Lung (tissue), 12 donors: ENCODE measurements around the gene DZIP3. TPM values are rescaled to one million over a fixed set of nuclear protein-coding genes. Genes with fewer than 3 reads are reported as not detected.
A peak's percentile ranks its signal among the peaks of the same experiment; 100 is the strongest.

Source experiments
- ATAC-seq: fragments of 200-7000 bp; cut with Tn5 transposase; one replicate; pipeline ENCODE4 v1.9.1; 2020; ENCODE audit warnings: moderate number of reproducible peaks; ENCODE audit not compliant: insufficient read depth, low FRiP score
- DNase-seq, 3 donors: peaks; one replicate each; pipeline ENCODE4 v3.0.0-alpha.2; 2013 to 2017
- H3K27ac ChIP-seq, 2 donors: one replicate each; pipeline ENCODE4 v1.5.1; 2013; ENCODE audit warnings: mild to moderate bottlenecking in 2 of 2, moderate library complexity in 2 of 2, control low read depth in 1 of 2, inconsistent platforms in 1 of 2, low read depth in 1 of 2, low read length in 1 of 2
- H3K27me3 ChIP-seq, 3 donors: one replicate each; pipeline ENCODE4 v1.5.1; 2013; ENCODE audit warnings: low read length in 2 of 3; ENCODE audit not compliant: control insufficient read depth in 3 of 3, insufficient read depth in 3 of 3
- H3K36me3 ChIP-seq, 4 donors: one replicate each; pipeline ENCODE4 v1.5.1; 2013; ENCODE audit warnings: low read length in 4 of 4, mild to moderate bottlenecking in 1 of 4, moderate library complexity in 1 of 4; ENCODE audit not compliant: control insufficient read depth in 4 of 4, insufficient read depth in 4 of 4
- H3K4me1 ChIP-seq, 5 donors: one replicate each; pipeline ENCODE4 v1.5.1; 2013; ENCODE audit warnings: low read length in 5 of 5, mild to moderate bottlenecking in 2 of 5, moderate library complexity in 1 of 5; ENCODE audit not compliant: control insufficient read depth in 5 of 5, insufficient read depth in 5 of 5
- H3K4me3 ChIP-seq: one replicate; pipeline ENCODE4 v1.5.1; 2013; ENCODE audit warnings: mild to moderate bottlenecking, control low read depth, moderate library complexity
- H3K9ac ChIP-seq, 2 donors: one replicate each; pipeline ENCODE4 v1.5.1; 2013; ENCODE audit warnings: low read length in 2 of 2, control low read depth in 1 of 2; ENCODE audit not compliant: insufficient read depth in 1 of 2
- H3K9me3 ChIP-seq, 4 donors: one replicate each; pipeline ENCODE4 v1.5.1; 2013; ENCODE audit warnings: low read length in 3 of 4, mild to moderate bottlenecking in 1 of 4, moderate library complexity in 1 of 4; ENCODE audit not compliant: control insufficient read depth in 4 of 4, insufficient read depth in 3 of 4
- WGBS, 2 donors: extraction: QIAGEN DNeasy Blood & Tissue Kit; methylation state at CpG; one replicate each; pipeline ENCODE4 v1.1.7; 2013; 5-methylcytosine and 5-hydroxymethylcytosine counted together
- polyA plus RNA-seq, 2 donors: library from polyadenylated mRNA; stranded (reverse); fragments of 200-250 nt; gene quantifications; one replicate each; pipeline ENCODE4 v1.2.1, GENCODE V29; 2013
- total RNA-seq, 2 donors: library from RNA; depleted of rRNA in 1 of 2; stranded (reverse); fragments of >200 nt in 1 of 2; gene quantifications; one replicate each; pipeline ENCODE4 v1.2.1, GENCODE V29; 2014 to 2021
- TF ChIP-seq, protein P1 (sequence below): IDR thresholded peaks from 2 replicates; pipeline ENCODE4 v1.5.1; 2012; ENCODE audit warnings: mild to moderate bottlenecking; ENCODE audit errors: control extremely low read depth, extremely low read depth
- donor health status: control.
- donor health status: control.
- donor health status: Bipolar disorder and iron deficiency.
- donor health status: healthy.
- donor health status: DM: yes; HTN: yes; CAD: no.

The DZIP3 gene
- total and polyA plus RNA-seq, 4 donors, result 3.8 to 44.1 (median 13.0) TPM

DNA sequence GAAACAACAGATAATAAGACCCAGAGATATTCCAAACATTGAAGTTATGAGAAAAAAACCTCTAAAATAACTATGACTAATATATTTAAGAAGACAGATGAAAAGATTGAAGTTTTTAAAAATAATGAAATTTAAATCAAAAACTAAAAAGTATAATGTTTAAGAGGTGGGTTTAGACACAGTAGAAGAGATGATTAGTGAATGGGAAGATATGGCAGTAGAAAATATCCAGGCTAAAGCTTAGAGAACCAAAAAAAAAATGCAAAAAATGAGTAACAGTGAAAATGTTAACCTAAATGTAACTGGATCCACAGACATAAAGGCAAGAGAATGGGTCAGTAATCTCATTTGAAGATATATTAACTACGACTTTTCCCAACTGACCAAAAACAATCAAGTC, 115.5 kb downstream of the DZIP3 start:
- no peak overlapping the region for H3K9ac ChIP-seq
- no peak for ATAC-seq
- no peaks in the 10 kb centered on the region for H3K36me3 ChIP-seq
- H3K4me1 ChIP-seq, result no peaks in the 10 kb centered on the region
- TF ChIP-seq, protein P1, sequence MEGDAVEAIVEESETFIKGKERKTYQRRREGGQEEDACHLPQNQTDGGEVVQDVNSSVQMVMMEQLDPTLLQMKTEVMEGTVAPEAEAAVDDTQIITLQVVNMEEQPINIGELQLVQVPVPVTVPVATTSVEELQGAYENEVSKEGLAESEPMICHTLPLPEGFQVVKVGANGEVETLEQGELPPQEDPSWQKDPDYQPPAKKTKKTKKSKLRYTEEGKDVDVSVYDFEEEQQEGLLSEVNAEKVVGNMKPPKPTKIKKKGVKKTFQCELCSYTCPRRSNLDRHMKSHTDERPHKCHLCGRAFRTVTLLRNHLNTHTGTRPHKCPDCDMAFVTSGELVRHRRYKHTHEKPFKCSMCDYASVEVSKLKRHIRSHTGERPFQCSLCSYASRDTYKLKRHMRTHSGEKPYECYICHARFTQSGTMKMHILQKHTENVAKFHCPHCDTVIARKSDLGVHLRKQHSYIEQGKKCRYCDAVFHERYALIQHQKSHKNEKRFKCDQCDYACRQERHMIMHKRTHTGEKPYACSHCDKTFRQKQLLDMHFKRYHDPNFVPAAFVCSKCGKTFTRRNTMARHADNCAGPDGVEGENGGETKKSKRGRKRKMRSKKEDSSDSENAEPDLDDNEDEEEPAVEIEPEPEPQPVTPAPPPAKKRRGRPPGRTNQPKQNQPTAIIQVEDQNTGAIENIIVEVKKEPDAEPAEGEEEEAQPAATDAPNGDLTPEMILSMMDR, result no peak
- H3K9me3 ChIP-seq, result peaks cover 0 to 3% (median 2%) of the 10 kb centered on the region in 4 donors
- H3K27ac ChIP-seq, result no peak overlapping the region
- H3K27me3 ChIP-seq, result no peaks in the 10 kb centered on the region
- H3K4me3 ChIP-seq, result no peak overlapping the region
- WGBS, 2 donors, result 88 to 96% methylated on average over 1 of the region's 1 CpG
- no peak for DNase-seq

DNA sequence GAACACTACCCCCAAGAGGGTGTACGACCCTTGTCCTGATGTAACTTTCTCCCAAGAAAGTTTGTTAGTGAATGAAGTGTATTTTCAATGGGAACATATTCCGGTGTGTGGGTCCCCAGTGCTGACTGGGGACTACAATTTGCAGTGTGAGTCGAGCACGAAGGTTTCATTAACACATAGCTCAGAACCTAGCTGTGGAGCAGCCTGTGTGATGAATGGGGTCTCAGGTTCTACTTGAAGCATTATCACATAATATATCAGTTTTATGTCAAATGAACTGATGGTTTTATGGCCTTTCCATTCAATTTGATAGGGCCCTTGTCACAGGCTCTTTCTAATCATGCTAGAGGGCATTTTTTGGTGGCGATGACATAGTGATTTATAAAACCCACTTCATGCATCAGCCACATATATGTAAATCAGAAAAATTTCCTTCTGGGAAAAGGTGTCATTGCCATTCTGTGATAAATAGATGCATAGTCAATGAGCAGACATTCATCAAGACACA, 123.5 kb downstream of the DZIP3 start:
- no peaks in the 10 kb centered on the region for H3K27me3 ChIP-seq
- no peaks in the 10 kb centered on the region for H3K4me1 ChIP-seq
- H3K9ac ChIP-seq, result no peak overlapping the region
- TF ChIP-seq, protein P1, result no peak
- 74 to 87% methylated on average over 5 of the region's 5 CpGs for WGBS, 2 donors
- peaks cover 0 to 2% (median 0%) of the 10 kb centered on the region in 4 donors for H3K9me3 ChIP-seq
- H3K27ac ChIP-seq, result no peak overlapping the region
- no peaks in the 10 kb centered on the region for H3K36me3 ChIP-seq
- H3K4me3 ChIP-seq, result no peak overlapping the region
- DNase-seq, result no peak
- no peak for ATAC-seq

DNA sequence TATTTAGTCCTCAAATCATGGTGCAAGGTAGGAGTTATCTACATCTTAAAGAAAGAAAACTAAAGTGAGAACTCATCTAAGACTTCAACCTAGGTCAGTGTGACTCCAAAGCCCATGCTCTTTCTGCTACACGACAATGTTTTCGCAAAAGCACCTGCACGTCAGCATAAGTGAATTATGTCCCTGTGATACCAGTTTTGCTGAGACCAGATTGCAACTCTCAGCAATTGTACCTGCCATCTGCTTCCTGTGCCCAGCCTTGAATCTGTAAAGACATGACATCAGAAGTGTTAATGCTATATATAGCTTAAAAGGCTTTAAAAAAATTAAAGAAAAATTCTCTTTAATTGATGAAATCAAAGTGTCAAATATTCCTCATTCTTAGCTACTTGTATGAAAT, 124.3 kb downstream of the DZIP3 start:
- ATAC-seq (no peak), DNase-seq (peak in 1 of 3 donors; percentile 1)
- Histone ChIP-seq H3K9me3 (peaks cover 0 to 2% (median 0%) of the 10 kb centered on the region in 4 donors), H3K4me3 (no peak overlapping the region), H3K9ac (no peak overlapping the region), H3K36me3 (no peaks in the 10 kb centered on the region), H3K4me1 (no peaks in the 10 kb centered on the region), H3K27me3 (no peaks in the 10 kb centered on the region), H3K27ac (no peak overlapping the region)
- TF ChIP-seq, protein P1, result no peak
- WGBS, 2 donors, result 36 to 62% methylated on average over 3 of the region's 3 CpGs

DNA sequence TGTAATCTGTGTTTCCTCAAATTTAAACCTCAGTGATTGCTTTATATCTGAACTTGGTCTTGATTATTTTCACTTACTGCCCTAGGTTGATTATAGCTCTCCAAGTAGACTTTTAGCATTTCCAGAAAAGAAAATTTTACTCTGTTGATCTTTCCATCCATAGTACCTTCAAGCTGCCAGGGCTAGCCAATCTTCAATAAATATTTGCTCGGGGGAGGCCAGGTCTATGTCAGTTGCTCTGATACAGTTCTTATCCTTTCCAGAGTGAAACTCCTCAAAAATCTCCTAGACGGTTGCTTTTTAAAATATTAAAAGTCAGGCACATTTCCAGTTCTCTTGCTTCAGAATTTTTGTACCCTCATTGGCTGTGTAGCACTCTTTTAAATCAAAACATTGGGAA, 128.9 kb downstream of the DZIP3 start:
- 48 to 74% methylated on average over 2 of the region's 2 CpGs for WGBS, 2 donors
- Histone ChIP-seq H3K36me3 (no peaks in the 10 kb centered on the region), H3K27me3 (no peaks in the 10 kb centered on the region), H3K4me1 (no peaks in the 10 kb centered on the region), H3K27ac (no peak overlapping the region), H3K9me3 (peaks cover 0 to under 1% (median 0%) of the 10 kb centered on the region in 4 donors), H3K9ac (no peak overlapping the region), H3K4me3 (no peak overlapping the region)
- ATAC-seq (no peak), DNase-seq (peak in 1 of 3 donors; percentile 6)
- TF ChIP-seq, protein P1, result no peak
